DOHH2 (cell line): ENCODE data around the gene RBL1.
"Not testable (repeated sequence)": the region's sequence is repeated elsewhere in the genome, so short reads cannot be mapped to it uniquely, and the experiment has no call there.

Experiments used
- H3F3A ChIP-seq: fragments of 200-600 bp; sonication (generic), shearing (Covaris generic); 2 replicates; pipeline ENCODE4 v1.6.0; 2016; ENCODE audit warnings: antibody characterized with exemption, mild to moderate bottlenecking; ENCODE audit not compliant: control insufficient read depth, insufficient read depth
- H3K27ac ChIP-seq: fragments of 200-600 bp; sonication (generic); 2 replicates; pipeline ENCODE4 v1.5.1; 2014; ENCODE audit warnings: low read depth, mild to moderate bottlenecking, low read length, moderate library complexity
- H3K27me3 ChIP-seq: fragments of 200-600 bp; sonication (generic); 2 replicates; pipeline ENCODE4 v1.6.1; 2014; ENCODE audit warnings: mild to moderate bottlenecking, low read length, mixed read lengths; ENCODE audit not compliant: control insufficient read depth
- H3K36me3 ChIP-seq: fragments of 200-600 bp; sonication (generic); 2 replicates; pipeline ENCODE4 v1.6.1; 2014; ENCODE audit warnings: mild to moderate bottlenecking, low read length, moderate library complexity, mixed read lengths; ENCODE audit not compliant: control insufficient read depth
- H3K4me1 ChIP-seq: fragments of 200-600 bp; sonication (generic); 2 replicates; pipeline ENCODE4 v1.6.1; 2014; ENCODE audit warnings: mild to moderate bottlenecking, low read length, mixed read lengths; ENCODE audit not compliant: control insufficient read depth
- H3K4me2 ChIP-seq: fragments of 200-600 bp; sonication (generic); 2 replicates; pipeline ENCODE4 v1.6.0; 2014; ENCODE audit warnings: mild to moderate bottlenecking, low read length, moderate library complexity
- H3K4me3 ChIP-seq: fragments of 200-600 bp; sonication (generic); 2 replicates; pipeline ENCODE4 v1.5.1; 2014; ENCODE audit warnings: mild to moderate bottlenecking, low read length, mixed read lengths
- H3K79me2 ChIP-seq: fragments of 200-600 bp; sonication (generic); 2 replicates; pipeline ENCODE4 v1.6.1; 2014; ENCODE audit warnings: mild to moderate bottlenecking, low read length, mixed read lengths; ENCODE audit not compliant: control insufficient read depth
- H3K9me2 ChIP-seq: fragments of 200-600 bp; sonication (generic); replicated peaks from 2 replicates; pipeline ENCODE4 v1.6.1; 2014; ENCODE audit warnings: mild to moderate bottlenecking, low read length, mixed read lengths; ENCODE audit not compliant: control insufficient read depth
- H3K9me3 ChIP-seq: fragments of 200-600 bp; sonication (generic); 2 replicates; pipeline ENCODE4 v1.6.1; 2014; ENCODE audit warnings: antibody characterized with exemption, low read length, mixed read lengths; ENCODE audit not compliant: control insufficient read depth, insufficient read depth
- H4K20me1 ChIP-seq: fragments of 200-600 bp; sonication (generic); 2 replicates; pipeline ENCODE4 v1.6.0; 2014; ENCODE audit warnings: low read depth, mild to moderate bottlenecking, antibody characterized with exemption, low read length, moderate library complexity; ENCODE audit not compliant: control insufficient read depth, insufficient read depth
- CTCF ChIP-seq: fragments of 200-600 bp; sonication (generic); IDR thresholded peaks from one replicate; pipeline ENCODE4 v1.5.1; 2014; ENCODE audit warnings: antibody characterized with exemption, mild to moderate bottlenecking, low read depth, low read length; ENCODE audit not compliant: poor library complexity, severe bottlenecking
- EZH2phosphoT487 ChIP-seq: fragments of 200-600 bp; sonication (generic); IDR thresholded peaks from 2 replicates; pipeline ENCODE4 v1.6.1; 2017; ENCODE audit warnings: borderline replicate concordance, mild to moderate bottlenecking, antibody characterized with exemption, low read length, moderate library complexity, mixed read lengths

The RBL1 gene

GRCh38 chr20:36969051-36969450 is 126.7 kb downstream of the RBL1 start:
- no peaks in the 10 kb centered on the region for H3K27me3 ChIP-seq
- H3K9me3 ChIP-seq: no peaks in the 10 kb centered on the region
- TF ChIP-seq CTCF (no peak), EZH2phosphoT487 (no peak)
- H3K4me2 ChIP-seq: no peak overlapping the region
- no peak overlapping the region for H3K4me3 ChIP-seq
- peaks cover 14% of the 10 kb centered on the region for H3K4me1 ChIP-seq
- no peak overlapping the region for H3K27ac ChIP-seq
- H3K9me2 ChIP-seq: no peaks in the 10 kb centered on the region
- no peaks in the 10 kb centered on the region for H3F3A ChIP-seq
- no peaks in the 10 kb centered on the region for H3K36me3 ChIP-seq
- H4K20me1 ChIP-seq: no peaks in the 10 kb centered on the region
- H3K79me2 ChIP-seq: no peaks in the 10 kb centered on the region

- H3K4me1 ChIP-seq: peaks cover 12% of the 10 kb centered on the region
- no peaks in the 10 kb centered on the region for H3K36me3 ChIP-seq
- H3K27me3 ChIP-seq: no peaks in the 10 kb centered on the region
- no peak overlapping the region for H3K4me3 ChIP-seq
- TF ChIP-seq CTCF: no peak
- TF ChIP-seq EZH2phosphoT487: no peak
- H3K9me2 ChIP-seq: no peaks in the 10 kb centered on the region
- no peaks in the 10 kb centered on the region for H3K79me2 ChIP-seq
- H4K20me1 ChIP-seq: no peaks in the 10 kb centered on the region
- H3K4me2 ChIP-seq: no peak overlapping the region
- no peaks in the 10 kb centered on the region for H3F3A ChIP-seq
- no peak overlapping the region for H3K27ac ChIP-seq
- peaks cover 3% of the 10 kb centered on the region; the same call in 1 of the 2 replicates for H3K9me3 ChIP-seq
These were observed 128.2 kb downstream of the RBL1 start for GRCh38 chr20:36967636-36968035.

GRCh38 chr20:36966965-36967364 is 128.8 kb downstream of the RBL1 start:
- H3K9me3 ChIP-seq, H3K27ac ChIP-seq, H3K27me3 ChIP-seq, H3K79me2 ChIP-seq, H3K4me2 ChIP-seq, H4K20me1 ChIP-seq, H3K36me3 ChIP-seq, H3F3A ChIP-seq, H3K4me3 ChIP-seq, H3K9me2 ChIP-seq: not testable (repeated sequence)
- peaks cover 12% of the 10 kb centered on the region for H3K4me1 ChIP-seq

GRCh38 chr20:36962354-36962941 is 133.3 kb downstream of the RBL1 start:
- H3K27me3 ChIP-seq, H3K9me3 ChIP-seq, H3K36me3 ChIP-seq, H3K4me2 ChIP-seq, H3K4me1 ChIP-seq, H4K20me1 ChIP-seq, H3K27ac ChIP-seq, H3K79me2 ChIP-seq, H3K9me2 ChIP-seq, H3F3A ChIP-seq, H3K4me3 ChIP-seq: not testable (repeated sequence)
